Measurements from ENCODE around the gene NOTCH3. TPM values are rescaled to one million over a fixed set of nuclear protein-coding genes. Genes with fewer than 3 reads are reported as not detected.

NOTCH3 gene
- total RNA-seq, 1 donor: 39.4 TPM

DNA sequence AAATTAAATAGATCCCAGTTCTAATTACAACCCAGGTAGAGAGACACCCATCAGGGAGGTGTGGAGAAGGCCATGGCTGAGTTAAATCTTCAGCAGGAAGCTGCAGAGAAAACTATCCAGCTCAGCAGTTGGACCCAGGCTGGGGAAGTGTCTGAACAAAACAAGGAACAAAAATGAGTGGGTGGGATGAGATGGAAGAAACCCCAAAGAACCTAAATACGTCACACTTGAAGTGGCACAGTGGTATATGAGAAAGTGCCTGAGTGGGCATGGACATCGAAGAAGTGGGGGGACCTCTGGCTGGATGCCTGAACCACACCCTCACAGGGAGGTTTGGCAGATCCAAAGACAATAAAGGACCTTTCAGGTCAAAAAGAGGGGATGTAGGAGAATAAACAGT lies 35.0 kb upstream of the NOTCH3 start:
- no peak overlapping the region for H3K4me3 ChIP-seq (ENCODE audit: low read depth, low read length)
- DNase-seq (ENCODE audit: low read depth): no peak
- TF ChIP-seq CTCF (IDR thresholded peaks at IDR 0.05; ENCODE audit: insufficient read depth, low read length): no peak

GRCh38 chr19:15234431-15235130 lies 33.8 kb upstream of the NOTCH3 start:
- TF ChIP-seq CTCF (IDR thresholded peaks at IDR 0.05; ENCODE audit: insufficient read depth, low read length): no peak
- no peak for DNase-seq (ENCODE audit: low read depth)

DNA sequence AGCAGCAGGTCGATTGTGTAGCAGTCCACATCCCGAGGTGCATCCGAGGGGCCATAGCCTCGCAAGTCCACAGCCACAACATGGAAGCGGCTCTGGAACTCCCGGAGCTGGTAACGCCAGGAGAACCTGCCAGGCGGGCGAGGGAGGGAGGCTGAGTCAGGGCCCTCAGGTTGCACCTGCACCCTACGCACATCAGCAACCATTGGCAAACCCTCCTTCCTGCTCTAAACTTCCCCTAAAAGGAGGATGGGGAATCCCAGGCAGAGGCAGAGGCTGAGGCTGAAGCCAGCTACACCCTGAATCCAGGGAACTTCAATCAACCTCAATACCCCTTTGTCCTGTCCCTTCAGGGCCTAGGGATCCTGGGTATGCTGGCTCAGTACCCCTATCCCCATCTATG lies 30.5 kb upstream of the NOTCH3 start:
- TF ChIP-seq CTCF (IDR thresholded peaks at IDR 0.05; ENCODE audit: insufficient read depth, low read length): no peak
- DNase-seq (ENCODE audit: low read depth): no peak
- no peak overlapping the region for H3K4me3 ChIP-seq (ENCODE audit: low read depth, low read length)

More at GRCh38 chr19:15234431-15235130, 33.8 kb upstream of the NOTCH3 start:
- H3K4me3 ChIP-seq (ENCODE audit: low read depth, low read length): no peak overlapping the region

- TF ChIP-seq CTCF (IDR thresholded peaks at IDR 0.05; ENCODE audit: insufficient read depth, low read length): no peak
- no peak overlapping the region for H3K4me3 ChIP-seq (ENCODE audit: low read depth, low read length)
- no peak for DNase-seq (ENCODE audit: low read depth)
Measured at GRCh38 chr19:15227261-15227660, 26.5 kb upstream of the NOTCH3 start.

DNA sequence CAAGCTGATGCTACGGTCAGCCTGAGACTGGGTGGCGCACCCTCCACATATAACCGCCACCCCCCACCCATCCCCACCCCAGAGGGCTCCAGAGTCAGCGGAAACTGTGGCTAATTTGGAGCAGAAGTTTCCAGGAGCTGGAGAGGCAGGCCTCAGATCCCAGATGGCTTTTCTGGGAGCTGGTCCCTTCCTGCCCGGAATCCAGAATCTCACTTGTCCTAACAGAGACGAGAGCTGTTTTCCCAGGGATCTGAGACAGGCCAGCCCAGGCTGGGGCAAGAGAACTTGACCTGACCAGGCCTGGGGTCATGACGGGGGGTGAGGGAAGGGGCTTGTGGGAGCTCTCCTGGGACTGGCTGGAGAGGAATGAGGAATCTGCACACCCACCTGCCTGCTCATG lies 25.0 kb upstream of the NOTCH3 start:
- no peak for TF ChIP-seq CTCF (IDR thresholded peaks at IDR 0.05; ENCODE audit: insufficient read depth, low read length)
- no peak overlapping the region for H3K4me3 ChIP-seq (ENCODE audit: low read depth, low read length)
- no peak for DNase-seq (ENCODE audit: low read depth)

- peak overlapping the region; percentile 75 for H3K4me3 ChIP-seq (ENCODE audit: low read depth, low read length)
- DNase-seq (ENCODE audit: low read depth): no peak
- TF ChIP-seq CTCF (IDR thresholded peaks at IDR 0.05; ENCODE audit: insufficient read depth, low read length): no peak
Measured at GRCh38 chr19:15223649-15224361, 23.0 kb upstream of the NOTCH3 start.

Data from fibroblast of the aortic adventitia (primary cell).